Osteoblast (primary cell): ENCODE measurements around the gene GLB1L3. TPM values are rescaled to one million over a fixed set of nuclear protein-coding genes. Genes with fewer than 3 reads are reported as not detected.

ENCODE experiments used
- DNase-seq: peaks from one replicate; pipeline ENCODE4 v3.0.0; 2011; ENCODE audit warnings: low spot score, mixed read lengths; ENCODE audit not compliant: insufficient read length; ENCODE audit errors: missing footprints
- H2AFZ ChIP-seq: 2 replicates; pipeline ENCODE4 v1.6.0; 2011; ENCODE audit warnings: mild to moderate bottlenecking, low read length
- H3K27ac ChIP-seq: 2 replicates; pipeline ENCODE4 v1.5.1; 2011; ENCODE audit warnings: mild to moderate bottlenecking, low read depth, low read length, moderate library complexity
- H3K27me3 ChIP-seq: 2 replicates; pipeline ENCODE4 v1.6.0; 2012; ENCODE audit warnings: mild to moderate bottlenecking, control low read depth, inconsistent platforms, low read length, moderate library complexity; ENCODE audit not compliant: insufficient read depth
- H3K36me3 ChIP-seq: 2 replicates; pipeline ENCODE4 v1.5.1; 2011; ENCODE audit warnings: mild to moderate bottlenecking, low read length, control low read depth, moderate library complexity; ENCODE audit not compliant: insufficient read depth
- H3K4me1 ChIP-seq: 2 replicates; pipeline ENCODE4 v1.5.1; 2011; ENCODE audit warnings: mild to moderate bottlenecking, low read length, control low read depth, moderate library complexity; ENCODE audit not compliant: insufficient read depth
- H3K4me2 ChIP-seq: 2 replicates; pipeline ENCODE4 v1.6.0; 2011; ENCODE audit warnings: mild to moderate bottlenecking, low read length; ENCODE audit not compliant: insufficient read depth
- H3K4me3 ChIP-seq: fragments of 200-600 bp; sonication (generic); 3 replicates; pipeline ENCODE4 v1.5.1; 2012; ENCODE audit warnings: mild to moderate bottlenecking, low read length, inconsistent platforms; ENCODE audit not compliant: insufficient read depth
- H3K79me2 ChIP-seq: 2 replicates; pipeline ENCODE4 v1.6.0; 2012; ENCODE audit warnings: mild to moderate bottlenecking, low read length, control low read depth, inconsistent platforms; ENCODE audit not compliant: insufficient read depth
- H3K9me3 ChIP-seq: 2 replicates; pipeline ENCODE4 v1.5.1; 2011; ENCODE audit warnings: low read depth, low read length, control low read depth
- H4K20me1 ChIP-seq: 2 replicates; pipeline ENCODE4 v1.6.0; 2012; ENCODE audit warnings: mild to moderate bottlenecking, low read length, control low read depth; ENCODE audit not compliant: insufficient read depth
- CTCF ChIP-seq: IDR thresholded peaks from 2 replicates; pipeline ENCODE4 v1.5.1; 2011; ENCODE audit warnings: mild to moderate bottlenecking, low read depth, low read length, moderate library complexity; ENCODE audit errors: extremely low read depth
- total RNA-seq: library from RNA; depleted of rRNA; stranded (reverse); fragments of >200 nt; gene quantifications from 2 replicates; pipeline ENCODE4 v1.2.3, GENCODE V29; 2012

The GLB1L3 gene
- total RNA-seq, 1 donor = not detected

GRCh38 chr11:134236834-134237556 lies 39.2 kb upstream of the GLB1L3 start:
- Histone ChIP-seq H3K4me1 (no peaks in the 10 kb centered on the region), H3K4me3 (no peak overlapping the region), H3K9me3 (no peaks in the 10 kb centered on the region), H4K20me1 (peaks cover 28% of the 10 kb centered on the region), H3K4me2 (no peak overlapping the region), H2AFZ (no peak overlapping the region), H3K27me3 (no peaks in the 10 kb centered on the region), H3K36me3 (peaks cover 29% of the 10 kb centered on the region), H3K79me2 (peaks cover 27% of the 10 kb centered on the region), H3K27ac (no peak overlapping the region)
- no peak for DNase-seq
- TF ChIP-seq CTCF = no peak

DNA sequence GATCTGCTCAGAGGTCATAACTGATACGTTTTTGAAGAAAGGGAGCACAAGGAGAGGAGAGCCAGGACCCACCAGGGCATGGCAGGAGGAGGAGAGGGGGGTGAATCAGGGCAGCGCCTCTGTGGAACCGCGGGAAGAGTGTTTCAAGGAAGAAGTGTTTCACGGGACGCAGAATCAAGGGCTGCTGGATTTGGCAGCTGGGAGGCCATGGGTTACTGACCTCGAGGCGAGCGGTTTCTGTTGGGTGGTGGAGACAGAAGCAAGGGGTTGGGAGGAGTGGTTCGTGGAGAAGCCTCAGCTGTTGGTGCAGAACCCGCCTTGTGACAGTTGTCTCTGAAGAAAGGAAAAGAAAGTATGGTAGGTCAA lies 38.6 kb upstream of the GLB1L3 start:
- Histone ChIP-seq H3K79me2 (peaks cover 22% of the 10 kb centered on the region), H3K4me2 (no peak overlapping the region), H2AFZ (no peak overlapping the region), H3K27me3 (no peaks in the 10 kb centered on the region), H3K4me1 (no peaks in the 10 kb centered on the region), H3K9me3 (no peaks in the 10 kb centered on the region), H4K20me1 (peaks cover 23% of the 10 kb centered on the region), H3K27ac (no peak overlapping the region), H3K4me3 (no peak overlapping the region), H3K36me3 (peaks cover 30% of the 10 kb centered on the region)
- DNase-seq = no peak
- TF ChIP-seq CTCF = no peak

- Histone ChIP-seq H3K4me2 (no peak overlapping the region), H3K4me3 (no peak overlapping the region)
Observed at GRCh38 chr11:134238956-134239355, 37.2 kb upstream of the GLB1L3 start.

More at GRCh38 chr11:134238956-134239355, 37.2 kb upstream of the GLB1L3 start:
- H2AFZ ChIP-seq = no peak overlapping the region
- peaks cover 42% of the 10 kb centered on the region for H3K36me3 ChIP-seq
- no peaks in the 10 kb centered on the region for H3K4me1 ChIP-seq
- no peak overlapping the region for H3K27ac ChIP-seq
- no peaks in the 10 kb centered on the region for H3K9me3 ChIP-seq
- H4K20me1 ChIP-seq = peaks cover 14% of the 10 kb centered on the region
- peaks cover 12% of the 10 kb centered on the region for H3K79me2 ChIP-seq
- H3K27me3 ChIP-seq = no peaks in the 10 kb centered on the region
- no peak for TF ChIP-seq CTCF
- DNase-seq = no peak
